GM18526 (cell line): ENCODE results near the gene NOC4L.

Experiments used
- POLR2A ChIP-seq: IDR thresholded peaks from 3 replicates; pipeline ENCODE4 v1.6.1; 2011; ENCODE audit not compliant: insufficient read length; ENCODE audit errors: extremely low read depth

NOC4L gene

GRCh38 chr12:132157733-132158409 lies 13.6 kb downstream of the NOC4L start:
- no peak for TF ChIP-seq POLR2A

GRCh38 chr12:132158677-132159554 lies 14.7 kb downstream of the NOC4L start:
- TF ChIP-seq POLR2A: no peak

- TF ChIP-seq POLR2A: no peak
These were observed 15.3 kb downstream of the NOC4L start for GRCh38 chr12:132159555-132160003.

- TF ChIP-seq POLR2A: no peak
These were observed 15.8 kb downstream of the NOC4L start for GRCh38 chr12:132160016-132160415.

GRCh38 chr12:132160601-132161035 lies 16.4 kb downstream of the NOC4L start:
- no peak for TF ChIP-seq POLR2A

GRCh38 chr12:132161036-132161781 lies 17.0 kb downstream of the NOC4L start:
- TF ChIP-seq POLR2A: no peak

- TF ChIP-seq POLR2A: no peak
These were observed 17.7 kb downstream of the NOC4L start for GRCh38 chr12:132161796-132162507.

- no peak for TF ChIP-seq POLR2A
These were observed 18.3 kb downstream of the NOC4L start for GRCh38 chr12:132162508-132163031.

- TF ChIP-seq POLR2A: no peak
These were observed 19.0 kb downstream of the NOC4L start for GRCh38 chr12:132163041-132163910.

- no peak for TF ChIP-seq POLR2A
These were observed 19.6 kb downstream of the NOC4L start for GRCh38 chr12:132163911-132164288.

GRCh38 chr12:132164426-132164825 lies 20.2 kb downstream of the NOC4L start:
- TF ChIP-seq POLR2A: no peak

GRCh38 chr12:132165584-132165983 lies 21.3 kb downstream of the NOC4L start:
- no peak for TF ChIP-seq POLR2A

- no peak for TF ChIP-seq POLR2A
These were observed 21.8 kb downstream of the NOC4L start for GRCh38 chr12:132166093-132166492.
